Calu3 (cell line): ENCODE data around the gene SLC17A6. TPM values are rescaled to one million over a fixed set of nuclear protein-coding genes. Genes with fewer than 3 reads are reported as not detected.

Experiments
- BruUV-seq: library from RNA; stranded (reverse); fragments of 400-500 nt; replicated peaks from 2 replicates; lab custom pipeline; 2021; lab: Mats Ljungman, UMichigan
- CTCF ChIA-PET: fragments of 300-600 bp; sonication (Branson Sonifier 250); formaldehyde crosslinking; loops from one replicate; lab custom pipeline; 2022; ENCODE audit warnings: antibody characterized with exemption; lab: Charles Lee
- DNase-seq: peaks from one replicate; pipeline ENCODE4 v3.0.0; 2022
- H3K27ac Mint-ChIP-seq: one replicate; pipeline ENCODE4 v1.8.0; 2022; ENCODE audit warnings: mixed read lengths; ENCODE audit not compliant: unreplicated experiment
- H3K27me3 Mint-ChIP-seq: one replicate; pipeline ENCODE4 v1.8.0; 2022; ENCODE audit warnings: mixed read lengths; ENCODE audit not compliant: unreplicated experiment
- H3K36me3 Mint-ChIP-seq: one replicate; pipeline ENCODE4 v1.8.0; 2022; ENCODE audit warnings: mild to moderate bottlenecking, moderate library complexity, mixed read lengths; ENCODE audit not compliant: insufficient read depth, unreplicated experiment
- H3K4me1 Mint-ChIP-seq: one replicate; pipeline ENCODE4 v1.8.0; 2022; ENCODE audit warnings: mild to moderate bottlenecking, low read depth, mixed read lengths; ENCODE audit not compliant: unreplicated experiment
- H3K4me3 Mint-ChIP-seq: one replicate; pipeline ENCODE4 v1.8.0; 2022; ENCODE audit warnings: mild to moderate bottlenecking, low read depth, moderate library complexity, mixed read lengths; ENCODE audit not compliant: unreplicated experiment
- H3K9me3 Mint-ChIP-seq: one replicate; pipeline ENCODE4 v1.8.0; 2022; ENCODE audit warnings: low read depth, mixed read lengths; ENCODE audit not compliant: unreplicated experiment
- intact Hi-C: fragments of 100-400 bp; cut with micrococcal nuclease; formaldehyde crosslinking; loops from one replicate; pipeline ENCODE4 v1.10.0; 2022; ENCODE audit not compliant: unreplicated experiment
- total RNA-seq: library from RNA; stranded (reverse); gene quantifications from 2 replicates; pipeline ENCODE4 v1.2.3, GENCODE V29; 2022
- TF ChIP-seq, protein P1 (sequence below): fragments of 200-600 bp; IDR thresholded peaks from one replicate; pipeline ENCODE4 v1.8.0; 2022; ENCODE audit warnings: antibody characterized with exemption; ENCODE audit not compliant: unreplicated experiment

Gene SLC17A6
- total RNA-seq, 1 experiment from 2014 or later: not detected

DNA sequence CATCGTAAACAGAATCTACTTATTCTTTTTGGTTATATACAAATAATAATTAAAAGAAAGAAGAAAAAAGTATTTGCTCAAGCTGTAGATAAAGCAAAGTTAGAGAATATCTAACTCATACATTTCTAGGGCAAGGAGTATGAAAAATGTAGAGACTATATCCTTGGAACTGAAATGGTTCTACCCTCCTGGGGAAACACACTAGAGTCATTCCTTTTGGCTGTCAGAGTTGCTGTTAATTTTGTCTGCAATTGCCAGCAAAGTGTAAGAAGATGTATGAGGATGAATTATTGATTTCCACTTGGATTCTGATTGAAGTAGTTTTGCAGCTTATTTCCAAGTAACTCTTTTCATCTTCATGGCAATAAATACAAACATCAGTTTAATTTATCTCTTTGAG, 69.1 kb downstream of the SLC17A6 start:
- BruUV-seq: no TSS peak
- TF ChIP-seq, protein P1, sequence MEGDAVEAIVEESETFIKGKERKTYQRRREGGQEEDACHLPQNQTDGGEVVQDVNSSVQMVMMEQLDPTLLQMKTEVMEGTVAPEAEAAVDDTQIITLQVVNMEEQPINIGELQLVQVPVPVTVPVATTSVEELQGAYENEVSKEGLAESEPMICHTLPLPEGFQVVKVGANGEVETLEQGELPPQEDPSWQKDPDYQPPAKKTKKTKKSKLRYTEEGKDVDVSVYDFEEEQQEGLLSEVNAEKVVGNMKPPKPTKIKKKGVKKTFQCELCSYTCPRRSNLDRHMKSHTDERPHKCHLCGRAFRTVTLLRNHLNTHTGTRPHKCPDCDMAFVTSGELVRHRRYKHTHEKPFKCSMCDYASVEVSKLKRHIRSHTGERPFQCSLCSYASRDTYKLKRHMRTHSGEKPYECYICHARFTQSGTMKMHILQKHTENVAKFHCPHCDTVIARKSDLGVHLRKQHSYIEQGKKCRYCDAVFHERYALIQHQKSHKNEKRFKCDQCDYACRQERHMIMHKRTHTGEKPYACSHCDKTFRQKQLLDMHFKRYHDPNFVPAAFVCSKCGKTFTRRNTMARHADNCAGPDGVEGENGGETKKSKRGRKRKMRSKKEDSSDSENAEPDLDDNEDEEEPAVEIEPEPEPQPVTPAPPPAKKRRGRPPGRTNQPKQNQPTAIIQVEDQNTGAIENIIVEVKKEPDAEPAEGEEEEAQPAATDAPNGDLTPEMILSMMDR: no peak
- Mint-ChIP-seq H3K27me3 (no peaks in the 10 kb centered on the region), H3K4me1 (no peaks in the 10 kb centered on the region), H3K4me3 (no peak overlapping the region), H3K9me3 (no peaks in the 10 kb centered on the region), H3K36me3 (no peaks in the 10 kb centered on the region), H3K27ac (no peak overlapping the region)
- no peak for DNase-seq
- CTCF ChIA-PET: no interaction called here
- intact Hi-C loops: no loop called here

DNA sequence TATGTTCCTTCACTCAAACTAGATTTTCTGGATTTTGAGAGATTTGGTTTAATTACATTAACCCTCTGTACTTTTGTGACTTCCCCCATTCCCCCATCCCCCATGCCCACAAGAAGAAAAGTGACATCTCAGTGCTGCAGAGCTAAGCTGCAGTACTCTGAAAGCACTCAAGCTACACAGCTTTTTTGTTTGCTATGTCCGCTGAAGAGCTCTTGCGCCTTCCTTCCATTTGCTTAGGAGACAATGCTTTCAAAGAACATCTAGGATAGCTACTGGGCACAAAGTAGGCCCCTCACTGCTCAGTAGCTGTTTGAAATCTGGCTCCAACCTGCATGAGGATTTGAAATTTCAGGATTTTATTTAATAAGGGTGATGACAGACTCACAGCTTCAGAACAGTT, 69.7 kb downstream of the SLC17A6 start:
- no peak overlapping the region for H3K27ac Mint-ChIP-seq
- no peaks in the 10 kb centered on the region for H3K27me3 Mint-ChIP-seq
- TF ChIP-seq, protein P1: no peak
- H3K36me3 Mint-ChIP-seq: no peaks in the 10 kb centered on the region
- CTCF ChIA-PET: no interaction called here
- H3K4me1 Mint-ChIP-seq: no peaks in the 10 kb centered on the region
- no peaks in the 10 kb centered on the region for H3K9me3 Mint-ChIP-seq
- intact Hi-C loops: no loop called here
- no peak for DNase-seq
- no TSS peak for BruUV-seq
- no peak overlapping the region for H3K4me3 Mint-ChIP-seq

DNA sequence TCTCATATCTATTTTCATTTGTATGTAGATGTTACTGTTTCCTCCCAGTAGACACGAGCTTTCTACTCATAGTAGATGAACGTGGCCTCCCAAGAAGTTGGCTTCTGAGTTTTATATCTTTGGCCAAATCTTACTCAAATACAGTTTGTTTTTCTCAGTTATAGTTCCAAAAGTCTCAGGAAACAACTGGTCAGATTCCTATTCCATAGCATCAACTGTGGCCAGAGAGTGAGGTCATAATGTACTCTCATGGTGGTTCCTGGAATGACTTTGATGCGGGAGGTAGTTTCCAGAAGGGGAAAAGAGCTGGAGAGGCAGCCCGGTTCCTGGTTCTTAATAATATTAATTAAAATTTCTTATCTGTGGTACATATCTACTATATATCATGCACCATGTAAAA, 77.3 kb downstream of the SLC17A6 start:
- Mint-ChIP-seq H3K9me3 (no peaks in the 10 kb centered on the region), H3K36me3 (no peaks in the 10 kb centered on the region), H3K27ac (no peak overlapping the region), H3K27me3 (no peaks in the 10 kb centered on the region), H3K4me1 (no peaks in the 10 kb centered on the region), H3K4me3 (no peak overlapping the region)
- CTCF ChIA-PET: no interaction called here
- intact Hi-C loops: no loop called here
- TF ChIP-seq, protein P1: no peak
- BruUV-seq: no TSS peak
- DNase-seq: no peak

DNA sequence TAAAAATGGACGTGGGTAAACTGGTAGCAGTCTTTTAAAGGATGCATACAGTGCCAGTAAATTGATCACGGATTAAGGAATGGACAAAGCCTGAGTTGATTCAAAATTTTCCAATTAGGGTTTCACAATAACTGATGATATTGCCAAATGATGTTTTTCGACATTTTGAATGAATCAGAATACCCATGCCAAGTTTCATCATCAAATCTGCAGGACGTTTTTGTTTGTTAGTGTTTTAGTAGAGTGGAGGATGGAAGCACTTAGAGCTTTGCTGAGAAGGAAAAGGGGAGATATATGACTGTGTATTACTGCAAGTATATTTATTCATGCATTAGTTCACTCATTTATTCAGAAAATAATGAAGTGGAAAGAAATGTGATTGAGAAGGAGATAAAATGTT, 78.3 kb downstream of the SLC17A6 start:
- Mint-ChIP-seq H3K36me3 (no peaks in the 10 kb centered on the region), H3K4me1 (no peaks in the 10 kb centered on the region), H3K9me3 (no peaks in the 10 kb centered on the region), H3K4me3 (no peak overlapping the region), H3K27me3 (no peaks in the 10 kb centered on the region), H3K27ac (no peak overlapping the region)
- no peak for DNase-seq
- CTCF ChIA-PET: no interaction called here
- TF ChIP-seq, protein P1: no peak
- no TSS peak for BruUV-seq
- intact Hi-C loops: no loop called here

DNA sequence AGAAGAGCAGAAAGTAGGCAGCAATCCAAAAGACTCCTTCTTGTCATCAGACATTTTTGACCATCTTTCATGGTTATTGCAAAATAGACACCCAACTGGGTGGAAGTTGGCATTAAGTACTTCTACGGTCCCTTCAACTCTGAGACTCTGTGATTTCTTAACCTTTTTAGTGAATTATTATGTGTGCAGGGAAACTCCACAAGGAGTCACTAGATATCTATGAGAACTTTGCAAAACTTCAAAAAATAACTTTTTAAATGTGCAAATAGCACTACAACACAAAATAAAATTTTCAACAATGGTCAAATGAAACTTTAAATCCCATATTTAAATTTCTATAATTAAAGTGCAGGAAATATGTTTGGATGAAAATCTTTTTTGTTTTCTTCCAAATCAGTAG, 88.7 kb downstream of the SLC17A6 start:
- Mint-ChIP-seq H3K4me1 (no peaks in the 10 kb centered on the region), H3K27me3 (no peaks in the 10 kb centered on the region), H3K9me3 (no peaks in the 10 kb centered on the region), H3K36me3 (no peaks in the 10 kb centered on the region), H3K27ac (no peak overlapping the region), H3K4me3 (no peak overlapping the region)
- BruUV-seq: no TSS peak
- intact Hi-C loops: loop anchor here (1.0 to 5.0 kb wide), 2 partner anchors 113 to 360 kb away; no protein-coding TSS in a partner anchor
- TF ChIP-seq, protein P1: no peak
- DNase-seq: no peak
- CTCF ChIA-PET: no interaction called here
